Heart left ventricle (tissue), 16 donors: ENCODE results near the gene UPP1. TPM values are rescaled to one million over a fixed set of nuclear protein-coding genes. Genes with fewer than 3 reads are reported as not detected.
A peak's percentile ranks its signal among the peaks of the same experiment; 100 is the strongest.

Experiments
- ATAC-seq, 4 donors: fragments of 200-7000 bp; cut with Tn5 transposase; one replicate each; pipeline ENCODE4 v1.9.1; 2020 to 2022; ENCODE audit warnings: moderate library complexity in 4 of 4, mild to moderate bottlenecking in 3 of 4, moderate number of reproducible peaks in 1 of 4
- DNase-seq, 5 donors: peaks; one replicate each; pipeline ENCODE4 v3.0.0-alpha.2; 2020
- H3K27ac ChIP-seq, 12 donors: fragments of 200-600 bp; sonication (generic) in 4 of 12; one replicate each; pipeline versions ENCODE4 v1.5.0 to v1.8.0; 2016 to 2022; ENCODE audit warnings: mild to moderate bottlenecking in 2 of 12
- H3K27me3 ChIP-seq, 9 donors: fragments of 200-600 bp; sonication (generic) in 2 of 9; one replicate each; pipeline versions ENCODE4 v1.5.1 to v1.8.0; 2016 to 2022; ENCODE audit warnings: mild to moderate bottlenecking in 3 of 9
- H3K36me3 ChIP-seq, 9 donors: fragments of 200-600 bp; sonication (generic) in 2 of 9; one replicate each; pipeline versions ENCODE4 v1.5.0 to v1.8.0; 2018 to 2022; ENCODE audit warnings: mild to moderate bottlenecking in 2 of 9
- H3K4me1 ChIP-seq, 12 donors: fragments of 200-600 bp; sonication (generic) in 4 of 12; one replicate each; pipeline versions ENCODE4 v1.5.0 to v1.8.0; 2016 to 2022; ENCODE audit warnings: mild to moderate bottlenecking in 3 of 12
- H3K4me3 ChIP-seq, 12 donors: fragments of 200-600 bp; sonication (generic) in 4 of 12; one replicate each; pipeline versions ENCODE4 v1.5.0 to v1.8.0; 2017 to 2022; ENCODE audit warnings: mild to moderate bottlenecking in 9 of 12, moderate library complexity in 4 of 12
- H3K9me3 ChIP-seq, 12 donors: fragments of 200-600 bp; sonication (generic) in 4 of 12; one replicate each; pipeline versions ENCODE4 v1.5.0 to v1.8.0; 2016 to 2022; ENCODE audit warnings: mild to moderate bottlenecking in 1 of 12
- CTCF ChIP-seq, 12 donors: fragments of 200-600 bp; sonication (generic) in 4 of 12; IDR thresholded peaks; one replicate each; pipeline versions ENCODE4 v1.5.0 to v1.8.0; 2018 to 2022; ENCODE audit warnings: antibody characterized with exemption in 12 of 12, mild to moderate bottlenecking in 5 of 12
- POLR2A ChIP-seq, 2 donors: fragments of 450-650 bp; IDR thresholded peaks; one replicate each; pipeline ENCODE4 v1.6.1; 2017; ENCODE audit warnings: antibody characterized with exemption in 2 of 2, mild to moderate bottlenecking in 2 of 2, moderate library complexity in 2 of 2
- WGBS, 4 donors: extraction: QIAGEN DNeasy Blood & Tissue Kit in 2 of 4; methylation state at CpG; one replicate each; pipeline versions ENCODE4 v1.1.5 to v1.1.7; 2013 to 2018; 5-methylcytosine and 5-hydroxymethylcytosine counted together
- intact Hi-C, 10 donors: fragments of 100-400 bp; cut with DNase I; formaldehyde crosslinking; loops; one replicate each; pipeline versions ENCODE4 v1.11.1 to v1.14.2; 2022
- polyA plus RNA-seq, 2 donors: library from polyadenylated mRNA; stranded (reverse); fragments of 200-250 nt; gene quantifications; one replicate each; pipeline ENCODE4 v1.2.3, GENCODE V29; 2013
- total RNA-seq, 9 donors: library from RNA; depleted of rRNA in 2 of 9; stranded (reverse); fragments of >200 nt in 2 of 9; fragmentation: NEBNext Ultra II Directional in 3 of 9; extraction: Animal tissue kit (Norgen Biotek cat#: 25700) in 3 of 9; gene quantifications; one replicate each; pipeline versions ENCODE4 v1.1.0 to v1.2.4, GENCODE V29; 2016 to 2023
- donor health status: ischemic (EF 13 %, LVEDD 7.1; RV severe dilation, severe dysfunction).
- donor health status: healthy with polysubstance abuse.
- donor health status: DM: no; HTN: yes; CAD: no.
- donor health status: DM: no; HTN: no; CAD: no.
- donor health status: ischemic (EF 25% LVEDD 6.9; RV normal size, moderate dysfunction).
- donor health status: ischemic (EF 25% LVEDD 5.7; RV mildly dilated, moderate dysfunction).
- donor health status: healthy.
- donor health status: DM: yes; HTN: yes; CAD: no.
- donor health status: ischemic (EF 35%, LVEDD 5.7; RV mildly dilated, moderate dysfunction).
- donor health status: nonischemic (EF 11% LVEDD 7.7; RV severe dilation, severe dysfunction).
- donor health status: DM: yes; HTN: yes; CAD: no.
- donor health status: PGD.
- donor health status: ischemic (EF 29% LVEDD 5.4; RV normal size, mild dysfunction).
- donor health status: nonischemic (EF 23%, LVEDD 6.1; RV moderate dilation, normal function).

The UPP1 gene
- total and polyA plus RNA-seq, 11 donors, result 5.8 to 33.2 (median 18.8) TPM

GRCh38 chr7:48094861-48095293 lies 5.8 kb downstream of the UPP1 start:
- intact Hi-C loops, result loop anchor here in 2 of 10 donors (5.0 kb wide), 2 partner anchors 58 to 118 kb away; partner anchors contain the start of genes C7orf57 (in 1 of the 2) and HUS1 (in 1 of the 2)
- peak overlapping the region in 1 of 12 donors; percentile 93 for H3K27ac ChIP-seq
- ATAC-seq, result no peak
- no peaks in the 10 kb centered on the region for H3K9me3 ChIP-seq
- TF ChIP-seq POLR2A (IDR thresholded peaks at IDR 0.05), result no peak
- no peak for TF ChIP-seq CTCF (IDR thresholded peaks at IDR 0.05)
- no peak overlapping the region for H3K4me3 ChIP-seq
- DNase-seq, result no peak
- H3K4me1 ChIP-seq, result peaks cover 0 to 80% (median 4%) of the 10 kb centered on the region in 12 donors
- H3K36me3 ChIP-seq, result peaks cover 0 to 87% (median 54%) of the 10 kb centered on the region in 9 donors
- H3K27me3 ChIP-seq, result no peaks in the 10 kb centered on the region
- 88 to 95% (median 92%) methylated on average over 3 of the region's 3 CpGs for WGBS, 4 donors

DNA sequence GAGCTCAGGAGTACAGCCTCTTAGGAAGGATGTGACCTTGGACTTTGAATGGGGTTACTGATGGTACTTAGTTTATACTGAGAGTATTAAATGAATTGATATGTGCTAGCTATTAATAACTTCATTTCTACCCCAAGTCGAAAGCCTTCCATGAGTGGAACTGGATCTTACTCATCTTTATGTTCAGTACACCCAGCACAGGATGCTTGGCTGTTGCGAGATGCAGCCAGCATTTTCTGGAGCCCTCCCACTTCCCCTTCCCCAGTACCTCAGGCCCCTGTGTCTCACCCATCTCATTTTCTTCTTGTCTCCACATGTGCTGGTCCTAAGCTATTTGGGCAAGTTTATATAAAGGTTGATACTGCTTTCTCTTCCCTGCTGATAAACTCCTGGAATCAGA lies 7.2 kb downstream of the UPP1 start:
- Histone ChIP-seq H3K4me3 (no peak overlapping the region), H3K4me1 (peaks cover 0 to 71% (median 0%) of the 10 kb centered on the region in 12 donors), H3K36me3 (peaks cover 0 to 97% (median 67%) of the 10 kb centered on the region in 9 donors), H3K27ac (peak overlapping the region in 1 of 12 donors; percentile 93), H3K27me3 (no peaks in the 10 kb centered on the region), H3K9me3 (no peaks in the 10 kb centered on the region)
- WGBS, 4 donors, result 71 to 83% (median 74%) methylated on average over 2 of the region's 2 CpGs
- TF ChIP-seq POLR2A (IDR thresholded peaks at IDR 0.05), result no peak
- no peak for TF ChIP-seq CTCF (IDR thresholded peaks at IDR 0.05)
- peak in 2 of 4 donors; percentile 44 to 58 for ATAC-seq
- no peak for DNase-seq
- intact Hi-C loops, result no loop called here

DNA sequence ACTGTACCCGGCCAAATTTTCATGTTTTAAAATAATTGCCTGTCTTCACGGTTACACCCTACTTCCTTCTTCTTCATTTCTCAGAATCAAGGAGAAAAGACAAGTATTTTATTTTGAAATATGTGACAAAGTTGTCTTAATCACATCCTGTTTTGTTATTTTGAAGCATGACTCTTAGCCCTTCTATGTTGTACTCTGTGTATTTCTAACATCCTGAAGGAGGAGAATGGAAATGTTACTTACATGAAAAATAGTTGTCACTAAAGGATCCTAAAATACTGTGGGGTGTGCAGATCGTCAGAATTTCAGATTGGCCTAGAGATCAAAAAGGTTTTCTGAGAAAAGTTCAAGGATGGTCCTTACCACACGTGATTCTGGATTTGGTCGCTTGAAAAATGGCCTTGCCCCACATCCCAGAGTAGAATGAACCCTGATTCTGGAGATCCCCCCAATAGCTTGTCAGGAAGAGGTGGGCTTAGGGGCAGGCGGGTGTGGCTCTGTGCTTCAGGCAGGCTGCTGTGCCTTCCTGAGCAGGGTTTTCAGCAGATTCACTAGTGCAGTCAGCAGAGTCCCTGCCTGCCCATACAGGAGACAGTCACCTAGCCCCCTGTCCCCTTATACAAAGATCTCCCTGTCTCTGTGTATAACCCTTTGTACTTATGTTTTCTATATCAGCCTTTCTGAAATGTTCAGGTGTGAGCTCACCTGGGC lies 8.6 kb downstream of the UPP1 start:
- WGBS, 4 donors, result 65 to 74% (median 68%) methylated on average over 6 of the region's 6 CpGs
- TF ChIP-seq CTCF (IDR thresholded peaks at IDR 0.05), result no peak
- TF ChIP-seq POLR2A (IDR thresholded peaks at IDR 0.05), result no peak
- H3K9me3 ChIP-seq, result no peaks in the 10 kb centered on the region
- peak overlapping the region in 1 of 12 donors; percentile 30 for H3K4me3 ChIP-seq
- peaks cover 0 to 59% (median 0%) of the 10 kb centered on the region in 12 donors for H3K4me1 ChIP-seq
- intact Hi-C loops, result no loop called here
- H3K36me3 ChIP-seq, result peaks cover 0 to 99% (median 78%) of the 10 kb centered on the region in 9 donors
- H3K27ac ChIP-seq, result peak overlapping the region in 2 of 12 donors; percentile 35 to 93
- DNase-seq (no peak), ATAC-seq (peak in 3 of 4 donors; percentile 25 to 46 (median 32))
- no peaks in the 10 kb centered on the region for H3K27me3 ChIP-seq

GRCh38 chr7:48098846-48099245 lies 9.8 kb downstream of the UPP1 start:
- no peak overlapping the region for H3K4me3 ChIP-seq
- peaks cover 0 to 100% (median 81%) of the 10 kb centered on the region in 9 donors for H3K36me3 ChIP-seq
- TF ChIP-seq CTCF (IDR thresholded peaks at IDR 0.05) (no peak), POLR2A (IDR thresholded peaks at IDR 0.05) (no peak)
- intact Hi-C loops, result no loop called here
- DNase-seq, result no peak
- peaks cover 0 to 59% (median 0%) of the 10 kb centered on the region in 12 donors for H3K4me1 ChIP-seq
- no peaks in the 10 kb centered on the region for H3K27me3 ChIP-seq
- 56 to 59% (median 58%) methylated on average over 4 of the region's 4 CpGs for WGBS, 4 donors
- no peaks in the 10 kb centered on the region for H3K9me3 ChIP-seq
- ATAC-seq, result no peak
- H3K27ac ChIP-seq, result peak overlapping the region in 1 of 12 donors; percentile 93
